Measurements from ENCODE around the gene RPS15.

- TF ChIP-seq CREB5 (CRISPR knock-in tag; IDR thresholded peaks at IDR 0.05; ENCODE audit: low read depth) (no peak), PATZ1 (CRISPR knock-in tag; IDR thresholded peaks at IDR 0.05; ENCODE audit: borderline replicate concordance) (no peak), SNAI2 (CRISPR knock-in tag; IDR thresholded peaks at IDR 0.05) (no peak), RARB (CRISPR knock-in tag; IDR thresholded peaks at IDR 0.05) (no peak), ZNF70 (CRISPR knock-in tag; IDR thresholded peaks at IDR 0.05) (no peak), ISL1 (CRISPR knock-in tag; IDR thresholded peaks at IDR 0.05) (no peak), ZNF8 (CRISPR knock-in tag; IDR thresholded peaks at IDR 0.05) (no peak), POU6F1 (CRISPR knock-in tag; IDR thresholded peaks at IDR 0.05; ENCODE audit: borderline replicate concordance, low read depth) (no peak)
Observed at GRCh38 chr19:1453525-1454364, 15.5 kb downstream of the RPS15 start.
